Stimulated activated CD8-positive, alpha-beta memory T cell treated with anti-CD3 and anti-CD28 coated beads, Interleukin-4, amount 100 ng/mL, for 48 hours (primary cell): Measurements from ENCODE around the gene USP43.
A peak's percentile ranks its signal among the peaks of the same experiment; 100 is the strongest.

Experiments used
- DNase-seq: peaks from one replicate; pipeline ENCODE4 v3.0.0-alpha.2; 2020

USP43 gene

DNA sequence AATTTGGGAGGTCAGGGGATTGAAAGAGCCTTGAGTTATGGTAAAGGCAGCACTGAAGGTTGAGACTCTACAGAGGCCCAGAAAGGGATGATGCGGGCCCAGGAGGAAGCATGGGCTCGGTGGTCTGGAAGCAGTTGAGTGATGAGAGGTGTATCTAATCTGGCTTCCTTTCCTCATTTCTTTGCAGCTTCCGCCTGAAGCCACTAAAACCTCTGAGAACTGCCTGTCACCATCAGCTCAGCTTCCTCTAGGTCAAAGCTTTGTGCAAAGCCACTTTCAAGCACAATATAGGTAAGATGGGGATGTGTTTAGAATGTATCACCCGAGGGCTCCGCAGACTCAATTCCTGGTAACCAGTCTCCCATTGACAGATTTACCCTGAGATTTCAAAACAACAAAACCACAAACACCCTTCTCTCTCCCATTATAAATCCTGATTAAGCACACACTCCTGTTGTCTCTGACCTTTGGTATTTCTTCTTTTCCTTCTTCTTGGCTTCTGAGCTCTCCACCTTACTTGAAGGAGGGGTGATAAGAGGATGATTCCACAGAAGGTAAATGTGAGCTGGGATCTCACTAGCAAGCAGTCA, 21.2 kb downstream of the USP43 start:
- no peak for DNase-seq

DNA sequence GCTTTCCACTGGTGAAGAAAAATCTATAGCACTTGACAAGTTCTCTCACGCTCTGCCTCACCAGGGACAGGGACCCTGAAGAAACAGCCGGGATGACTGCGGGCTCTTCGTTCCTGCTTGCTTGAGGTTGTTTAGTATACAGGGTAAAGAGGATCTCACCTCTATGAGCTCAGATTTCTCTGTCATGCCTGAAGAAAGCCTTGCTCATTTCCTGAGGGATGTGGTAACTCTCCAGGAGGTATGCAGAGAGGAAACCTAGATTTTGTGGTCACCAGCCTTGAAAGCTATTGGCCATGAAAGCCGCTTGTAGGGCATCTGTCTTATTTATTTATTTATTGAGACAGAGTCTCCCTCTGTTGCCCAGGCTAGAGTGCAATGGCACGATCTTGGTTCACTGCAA, 23.2 kb downstream of the USP43 start:
- DNase-seq = no peak

DNA sequence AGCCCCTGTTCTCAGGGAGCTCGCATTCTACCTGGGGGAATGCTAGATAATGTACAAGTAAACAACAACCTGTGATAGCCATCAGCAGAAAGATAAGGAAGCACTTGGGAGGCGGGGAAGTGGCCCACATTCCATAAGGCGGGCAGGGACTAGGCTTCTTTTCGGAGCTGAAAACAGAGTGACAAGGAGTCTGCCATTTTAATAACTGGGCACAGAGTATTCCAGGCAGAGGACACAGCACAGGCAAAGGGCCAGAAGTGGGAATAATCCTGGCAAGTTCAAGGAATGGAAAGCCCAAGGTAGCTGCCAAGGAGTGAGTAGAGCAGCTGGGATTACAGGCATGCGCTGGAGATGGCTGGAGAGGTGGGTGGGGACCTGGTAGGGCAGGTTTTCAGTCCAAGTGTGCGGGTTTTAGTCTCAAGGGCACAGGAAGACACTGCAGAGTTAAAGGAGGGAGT, 24.3 kb downstream of the USP43 start:
- no peak for DNase-seq

DNA sequence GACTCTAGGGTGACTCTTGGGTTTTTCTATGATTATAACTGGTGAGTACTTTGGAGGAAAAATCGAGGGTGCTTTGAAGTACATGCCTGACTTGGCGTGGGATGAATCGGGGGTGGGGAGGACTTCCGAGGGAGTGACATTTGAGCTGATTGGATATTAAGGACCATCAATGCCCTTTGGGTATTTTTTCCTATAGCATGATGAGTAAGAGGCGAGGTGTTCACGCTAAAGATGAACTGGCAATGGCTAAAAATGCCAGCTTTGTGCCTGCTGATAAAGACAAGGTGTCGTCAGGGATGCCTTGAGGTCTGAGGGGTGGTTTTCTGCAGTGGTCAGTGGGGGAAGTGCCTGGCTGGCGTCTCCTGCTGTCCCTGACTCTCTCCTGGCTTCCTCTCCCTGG, 25.3 kb downstream of the USP43 start:
- no peak for DNase-seq

DNA sequence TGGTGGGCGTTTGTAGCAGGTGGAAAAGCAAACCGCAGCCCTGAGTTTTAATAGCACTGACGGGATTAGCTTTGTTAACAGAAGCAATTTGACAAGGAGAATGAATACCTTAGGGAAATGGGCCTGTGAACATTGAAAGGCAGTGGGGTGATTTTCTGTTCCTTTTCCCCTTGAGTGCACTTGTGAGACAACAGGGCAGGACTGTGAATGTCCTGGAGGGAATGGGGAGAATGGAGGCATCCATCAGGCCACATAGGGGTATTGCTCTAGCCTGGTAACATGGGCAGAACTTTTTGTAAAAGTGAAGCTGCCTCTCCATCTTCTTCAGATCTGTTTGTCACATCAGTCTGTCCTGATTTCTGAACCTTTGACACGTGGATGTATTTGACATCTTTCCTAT, 26.2 kb downstream of the USP43 start:
- DNase-seq = no peak

DNA sequence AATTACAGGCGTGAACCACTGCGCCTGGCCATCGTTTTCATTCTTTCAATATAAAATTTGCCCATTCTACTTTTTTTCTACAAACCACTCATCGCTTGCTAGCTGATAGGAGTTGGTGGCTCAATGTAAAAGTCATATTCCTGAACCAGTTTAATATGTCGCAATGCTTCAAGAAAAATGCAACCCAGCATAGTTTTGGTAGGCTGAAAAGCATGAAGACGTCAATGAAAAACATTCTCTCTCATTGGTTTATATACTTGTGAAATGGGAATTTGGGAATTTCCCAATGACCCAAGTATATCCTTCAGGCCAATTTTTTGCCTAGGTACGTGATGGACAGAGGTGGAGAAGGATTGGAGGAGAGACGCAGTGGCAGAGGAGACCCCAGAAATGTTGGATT, 26.9 kb downstream of the USP43 start:
- no peak for DNase-seq

DNA sequence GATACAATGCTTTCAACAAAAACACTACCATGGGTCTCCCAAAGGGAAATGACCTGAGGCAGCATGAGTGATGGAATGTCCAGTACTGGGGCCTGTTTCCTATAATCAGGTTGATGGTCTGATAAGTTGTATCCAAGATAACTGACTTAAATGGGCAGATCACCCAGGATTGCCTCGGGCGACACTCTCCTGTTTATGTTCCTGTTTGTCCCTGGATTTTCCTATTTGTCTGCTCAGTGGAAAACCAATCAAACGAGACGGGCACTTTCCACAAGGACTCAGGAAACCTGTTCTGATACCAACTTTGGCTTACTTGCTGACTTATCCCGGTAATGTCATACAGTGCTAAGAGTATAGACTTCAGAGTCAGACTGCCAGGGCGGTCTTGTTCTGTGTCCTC, 27.4 kb downstream of the USP43 start:
- DNase-seq = no peak

DNA sequence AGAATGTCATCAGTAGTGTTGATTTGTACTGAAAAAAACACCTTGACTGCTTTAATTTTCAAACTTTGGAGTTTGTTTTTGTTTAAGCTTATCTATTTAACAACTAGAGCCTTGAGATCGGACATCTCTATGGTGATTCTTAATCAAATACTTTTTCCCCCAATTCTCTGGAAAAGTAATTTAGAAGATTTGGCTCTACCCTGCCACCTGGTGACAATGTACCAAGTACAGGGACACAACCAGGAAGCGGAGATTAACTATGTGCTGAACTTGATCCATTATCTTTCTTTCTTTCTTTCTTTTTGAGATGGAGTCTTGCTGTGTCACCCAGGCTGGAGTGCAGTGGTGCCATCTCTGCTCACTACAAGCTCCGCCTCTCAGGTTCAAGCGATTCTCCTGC, 30.8 kb downstream of the USP43 start:
- DNase-seq = no peak

DNA sequence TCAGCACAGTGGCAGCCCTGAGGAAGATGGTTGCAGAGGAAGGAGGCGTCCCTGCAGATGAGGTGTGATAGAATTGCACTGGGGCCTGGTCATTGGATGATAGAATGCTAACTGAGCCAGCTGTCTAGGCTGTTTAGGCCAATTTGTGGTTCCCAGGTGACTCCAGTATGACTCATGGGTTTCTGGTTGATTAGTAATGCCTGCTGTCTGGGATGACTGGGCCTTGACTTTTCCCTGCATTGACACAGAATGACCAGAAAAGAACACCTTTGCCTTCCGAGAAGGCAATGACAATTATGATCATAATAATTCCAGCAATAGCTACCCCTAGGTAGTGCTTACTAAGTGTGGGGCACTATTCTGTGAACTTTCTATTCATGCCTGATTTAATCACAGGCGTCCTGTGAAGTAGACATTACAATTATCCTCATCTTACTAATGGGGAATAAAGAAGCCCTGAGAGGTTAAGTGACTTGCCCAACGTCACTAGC, 31.5 kb downstream of the USP43 start:
- DNase-seq = peak; percentile 25

DNA sequence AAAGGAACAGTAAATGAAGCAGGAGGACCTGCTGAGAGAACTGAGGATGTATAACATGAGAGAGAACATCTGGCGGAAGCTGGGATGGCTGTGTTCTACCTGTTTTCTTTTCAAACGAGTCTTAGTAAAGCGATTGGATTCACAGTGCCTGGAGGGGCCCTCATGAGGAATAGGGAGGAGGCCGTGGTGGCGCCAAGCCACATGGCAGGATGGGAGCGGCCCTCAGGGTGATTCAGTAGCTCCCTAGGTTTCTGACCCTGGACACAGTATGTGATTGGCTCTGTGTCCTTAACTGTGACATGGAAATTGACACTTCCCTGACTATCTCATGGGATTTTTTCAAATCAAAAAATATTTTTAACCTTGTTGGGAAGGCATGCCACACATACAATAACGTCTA, 32.1 kb downstream of the USP43 start:
- DNase-seq = no peak

DNA sequence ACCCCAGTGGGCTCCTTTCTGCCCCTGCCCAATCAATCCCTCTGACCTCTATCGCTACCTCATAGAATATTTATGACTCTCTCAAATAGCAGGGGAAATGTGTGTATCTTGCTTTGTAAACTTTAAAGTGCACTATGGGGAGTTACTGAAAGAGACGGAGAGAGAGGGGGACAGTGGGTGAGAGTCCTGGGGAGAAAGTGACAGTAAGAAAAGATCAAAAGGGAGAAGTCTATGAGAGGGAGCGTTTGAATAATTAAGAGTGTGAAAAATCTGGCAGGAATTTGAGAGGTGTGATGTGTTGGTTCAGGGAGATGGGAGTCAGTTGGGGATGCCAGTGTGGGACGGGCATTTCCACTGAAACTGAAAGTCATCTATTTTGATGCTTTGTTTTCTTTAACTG, 32.6 kb downstream of the USP43 start:
- no peak for DNase-seq

DNA sequence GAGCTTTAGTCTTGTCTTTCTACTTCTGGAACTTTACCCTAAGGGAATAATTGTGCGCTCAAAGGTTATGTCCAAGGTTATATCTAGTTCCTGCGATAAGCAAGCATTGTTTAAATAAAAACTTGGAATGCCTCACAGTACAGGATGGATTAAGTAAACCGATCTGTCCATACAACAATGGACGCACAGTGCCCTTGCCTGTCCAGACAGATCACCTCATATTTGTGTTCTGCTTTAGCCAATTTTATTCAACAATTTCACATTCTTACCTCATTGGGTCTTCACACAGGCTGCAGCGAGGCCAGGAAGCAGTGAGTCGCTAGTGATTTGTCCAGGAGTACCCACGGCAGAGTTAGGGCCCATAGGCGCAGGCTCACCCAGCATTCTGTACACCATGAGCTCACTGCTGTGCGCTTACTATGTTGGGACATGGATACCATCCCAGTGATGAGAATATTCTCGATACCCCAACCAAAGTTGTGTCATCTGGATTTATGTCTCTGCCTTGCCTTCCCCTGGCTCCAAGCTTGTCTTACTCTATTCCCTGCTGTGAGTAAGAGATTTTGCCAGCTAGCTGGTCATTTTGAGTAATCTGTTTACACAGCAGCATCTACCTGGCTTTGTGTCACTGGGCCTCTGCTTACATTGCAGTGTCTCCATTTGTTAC, 39.8 kb downstream of the USP43 start:
- DNase-seq = no peak

DNA sequence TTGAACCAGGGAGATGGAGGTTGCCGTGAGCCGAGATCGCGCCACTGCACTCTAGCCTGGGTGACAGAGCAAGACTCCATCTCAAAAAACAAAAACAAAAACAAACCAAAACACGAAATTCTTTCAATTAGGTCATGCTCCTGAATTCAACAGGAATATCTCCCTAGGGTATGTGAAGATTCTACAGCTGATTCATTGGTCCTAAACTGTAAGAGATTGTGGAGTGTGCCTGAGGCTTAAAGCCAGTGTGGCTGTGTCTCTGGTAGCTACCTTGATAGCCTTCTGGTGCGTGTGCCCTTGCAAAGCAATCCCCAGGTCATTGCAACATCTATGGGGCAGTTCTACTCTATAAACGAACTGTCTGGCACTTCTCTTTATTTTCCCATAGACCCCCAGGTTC, 48.4 kb downstream of the USP43 start:
- no peak for DNase-seq

DNA sequence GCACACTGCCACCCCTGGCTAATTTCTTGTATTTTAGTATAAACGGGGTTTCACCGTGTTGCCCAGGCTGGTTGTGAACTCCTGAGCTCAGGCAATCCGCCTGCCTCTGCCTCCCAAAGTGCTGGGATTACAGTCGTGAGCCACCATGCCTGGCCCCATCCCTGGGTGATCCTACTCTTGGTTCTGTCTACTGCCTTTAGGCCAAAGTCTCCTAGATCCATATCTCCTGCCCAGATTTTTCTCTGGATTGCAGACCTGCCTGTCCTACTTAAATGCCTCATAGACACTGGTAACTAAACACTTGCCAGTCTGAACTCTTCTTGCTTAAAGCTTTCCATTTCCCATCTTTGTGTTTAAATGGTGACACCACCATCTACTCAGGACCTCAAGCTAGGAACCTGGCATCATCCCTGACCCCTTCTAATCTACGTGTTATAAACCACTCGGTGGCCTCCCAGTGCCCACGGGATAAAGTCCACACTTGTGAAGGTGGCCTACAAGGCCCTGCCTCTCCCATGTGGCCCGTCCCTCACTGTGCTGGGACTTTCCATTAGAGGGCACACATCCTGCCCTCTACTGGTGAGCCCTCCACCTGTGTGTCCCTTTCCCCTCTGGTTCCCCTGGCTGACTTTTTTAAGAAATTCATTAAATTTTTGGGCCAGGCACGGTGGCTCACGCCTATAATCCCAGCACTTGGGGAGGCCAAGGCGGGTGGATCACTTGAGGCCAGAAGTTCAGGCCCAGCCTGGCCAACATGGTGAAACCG, 51.1 kb downstream of the USP43 start:
- DNase-seq = no peak

DNA sequence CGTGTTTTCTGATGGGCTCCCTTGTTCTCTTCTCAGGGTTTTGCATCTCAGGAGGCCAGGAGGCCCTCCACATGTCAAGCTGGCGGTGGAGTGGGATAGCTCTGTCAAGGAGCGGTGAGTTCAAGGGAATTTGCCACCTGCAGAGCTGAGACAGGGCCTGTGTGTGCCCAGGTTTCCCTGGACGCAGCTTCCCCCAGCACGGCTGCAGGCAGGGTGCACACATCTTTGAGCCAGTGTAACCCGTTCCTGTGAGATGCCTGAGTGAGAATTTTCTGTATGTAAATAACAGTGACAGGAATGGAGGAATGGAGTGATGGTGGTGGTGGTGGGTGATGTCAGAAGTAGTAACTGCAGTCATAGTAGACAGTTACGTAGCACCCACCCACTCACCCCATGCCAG, 54.8 kb downstream of the USP43 start:
- no peak for DNase-seq

DNA sequence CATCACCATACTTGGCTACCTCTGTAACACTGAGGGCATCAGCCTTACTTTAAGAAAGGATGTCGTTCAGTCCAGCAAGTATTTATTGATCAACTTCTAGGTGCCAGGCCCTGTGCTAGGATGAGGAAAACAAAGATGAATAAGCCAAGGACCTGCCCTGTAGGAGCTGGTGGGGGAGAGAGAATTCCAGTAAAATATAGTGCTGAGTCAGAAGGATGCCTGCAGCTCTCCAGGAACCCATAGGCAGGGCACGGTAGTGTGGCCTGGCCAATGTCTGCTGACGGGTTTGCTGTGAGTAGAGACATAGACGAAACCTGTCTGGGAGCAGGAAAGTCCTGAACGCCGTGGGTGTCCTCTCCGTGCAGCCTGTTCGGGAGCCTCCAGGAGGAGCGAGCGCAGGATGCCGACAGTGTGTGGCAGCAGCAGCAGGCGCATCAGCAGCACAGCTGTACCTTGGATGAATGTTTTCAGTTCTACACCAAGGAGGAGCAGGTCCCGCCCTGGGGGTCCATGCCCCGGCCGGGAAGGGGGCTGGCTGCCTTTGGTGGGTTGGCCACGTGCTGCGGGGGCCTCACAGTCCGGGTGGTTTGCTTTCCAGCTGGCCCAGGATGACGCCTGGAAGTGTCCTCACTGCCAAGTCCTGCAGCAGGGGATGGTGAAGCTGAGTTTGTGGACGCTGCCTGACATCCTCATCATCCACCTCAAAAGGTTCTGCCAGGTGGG, 55.6 kb downstream of the USP43 start:
- no peak for DNase-seq

DNA sequence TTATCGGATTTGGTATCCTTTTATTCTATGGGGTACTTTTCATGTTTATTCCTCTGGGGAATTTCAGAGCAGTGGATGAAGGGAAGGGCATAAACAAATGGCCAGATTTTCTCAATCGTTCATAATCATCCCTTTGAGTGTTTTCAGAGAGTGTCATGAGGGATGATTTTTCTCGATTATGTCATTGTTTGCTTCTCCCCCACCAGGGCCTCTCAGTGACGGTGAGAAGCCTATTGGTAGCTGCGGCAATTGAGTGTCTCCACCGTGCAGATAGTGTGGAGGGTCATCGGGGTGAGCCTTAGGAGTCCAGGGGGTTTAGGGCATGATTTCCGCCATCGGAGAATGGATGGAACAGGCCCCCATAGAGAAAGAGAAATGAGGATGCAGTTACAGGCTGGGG, 57.2 kb downstream of the USP43 start:
- no peak for DNase-seq

DNA sequence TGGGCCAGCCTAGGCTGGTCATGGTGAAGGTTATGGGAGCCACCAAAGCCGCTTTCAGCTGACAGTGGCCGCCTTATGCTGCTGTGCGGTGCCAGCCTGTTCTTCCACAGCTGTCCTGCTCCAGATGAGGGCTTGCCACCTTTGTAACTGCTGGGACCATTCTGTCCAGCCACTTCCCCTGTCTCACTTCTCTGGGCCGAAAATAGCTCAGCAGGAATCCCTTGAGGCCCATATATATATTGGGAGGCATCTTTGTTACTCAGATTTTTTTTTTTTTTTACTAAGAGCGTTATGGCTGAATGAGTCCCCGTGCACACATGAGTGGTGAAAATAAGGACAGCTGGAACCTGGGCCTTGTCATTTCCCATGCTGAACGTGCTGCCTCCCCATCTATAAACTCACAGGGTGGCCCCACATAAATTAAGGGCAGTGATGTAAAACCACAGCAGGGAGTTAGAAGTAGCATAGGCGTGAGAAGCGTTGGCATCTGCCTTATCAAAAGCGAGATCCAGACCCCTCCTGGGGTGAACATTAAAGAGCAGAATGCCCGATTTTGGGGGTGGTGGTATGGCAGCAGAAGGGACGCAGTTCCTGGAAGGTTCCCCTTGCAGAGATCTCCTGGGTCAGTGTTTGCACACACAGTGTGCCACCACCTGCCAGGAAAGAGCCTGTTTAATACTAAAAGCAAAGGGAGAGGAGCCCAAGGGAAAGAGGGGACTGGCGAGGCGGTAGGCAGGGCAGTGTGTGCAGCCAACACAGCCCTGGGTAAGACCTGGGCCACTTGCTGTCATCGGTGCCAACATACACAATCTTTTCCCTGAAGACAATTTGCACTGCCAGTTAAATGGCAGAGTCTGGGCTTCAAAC, 57.8 kb downstream of the USP43 start:
- no peak for DNase-seq

DNA sequence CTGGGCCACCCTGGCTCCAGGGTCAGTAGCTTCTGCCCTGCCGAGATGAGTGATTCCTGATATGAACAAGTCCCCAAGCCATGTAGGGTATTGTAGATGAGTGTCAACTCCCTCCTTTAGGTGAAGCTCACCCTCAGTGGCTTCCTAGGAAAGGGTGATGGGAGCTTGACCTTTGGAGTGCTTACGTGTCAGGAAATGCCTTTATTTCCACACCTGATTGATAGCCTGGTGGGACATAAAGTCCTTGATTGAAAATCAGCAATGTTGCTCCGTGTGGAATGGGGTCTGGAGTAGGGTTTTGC, 58.4 kb downstream of the USP43 start:
- DNase-seq = no peak

DNA sequence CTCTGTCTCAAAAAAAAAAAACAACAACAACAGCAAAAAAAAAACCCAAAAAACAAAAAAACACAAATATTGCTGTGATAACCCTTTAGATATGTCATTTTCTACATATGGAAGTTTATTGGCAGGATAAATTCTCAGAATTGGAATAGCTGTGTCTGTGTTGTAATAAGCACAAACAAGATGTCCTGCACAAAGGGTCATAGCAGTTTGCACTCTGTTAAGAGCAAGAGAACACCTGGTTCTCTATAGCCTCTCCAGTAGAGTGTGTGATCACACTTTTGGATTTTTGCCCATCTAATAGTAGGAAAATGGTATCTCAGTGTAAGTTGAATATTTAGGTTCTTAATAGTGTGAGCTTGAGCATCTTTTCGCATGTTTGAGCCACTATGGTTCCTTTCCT, 60.4 kb downstream of the USP43 start:
- DNase-seq = no peak

DNA sequence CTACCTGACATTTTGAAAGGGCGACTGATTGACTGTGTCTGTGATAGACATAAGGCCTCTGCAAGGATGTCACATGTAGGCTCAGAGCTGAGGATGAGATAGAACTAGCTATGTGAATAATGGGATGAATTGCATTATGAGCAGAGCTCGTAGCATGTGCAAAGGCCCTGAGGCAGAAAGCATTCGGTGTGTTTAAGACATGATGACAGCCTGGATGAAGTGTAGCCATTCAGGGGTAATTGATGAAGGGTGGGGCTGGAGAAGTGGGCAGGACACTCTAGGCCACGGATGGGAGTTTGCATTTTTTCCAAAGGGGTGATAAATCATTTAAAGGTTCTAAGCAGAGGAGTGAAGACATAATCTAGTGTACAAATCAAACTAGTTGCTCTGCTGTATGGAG, 62.6 kb downstream of the USP43 start:
- DNase-seq = no peak

DNA sequence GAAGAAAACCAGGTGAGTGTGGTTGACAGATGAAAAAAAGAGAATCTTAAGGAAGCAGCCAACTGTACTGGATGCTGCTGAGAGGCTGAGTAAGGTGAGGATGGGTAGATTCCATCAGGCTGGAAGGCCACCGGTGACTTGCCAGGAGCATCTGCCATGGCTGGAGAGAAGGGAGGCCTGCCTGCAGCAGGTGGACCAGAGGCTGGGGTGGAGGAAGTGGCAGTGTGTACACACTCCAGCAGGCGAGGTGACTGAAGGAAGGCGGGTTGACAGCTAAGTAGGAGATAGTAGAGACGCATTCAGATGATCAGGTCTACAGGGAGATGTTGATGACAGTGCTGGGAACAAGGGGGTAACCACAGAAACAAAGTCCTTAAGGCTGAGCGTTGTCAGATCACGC, 69.5 kb downstream of the USP43 start:
- DNase-seq = no peak

DNA sequence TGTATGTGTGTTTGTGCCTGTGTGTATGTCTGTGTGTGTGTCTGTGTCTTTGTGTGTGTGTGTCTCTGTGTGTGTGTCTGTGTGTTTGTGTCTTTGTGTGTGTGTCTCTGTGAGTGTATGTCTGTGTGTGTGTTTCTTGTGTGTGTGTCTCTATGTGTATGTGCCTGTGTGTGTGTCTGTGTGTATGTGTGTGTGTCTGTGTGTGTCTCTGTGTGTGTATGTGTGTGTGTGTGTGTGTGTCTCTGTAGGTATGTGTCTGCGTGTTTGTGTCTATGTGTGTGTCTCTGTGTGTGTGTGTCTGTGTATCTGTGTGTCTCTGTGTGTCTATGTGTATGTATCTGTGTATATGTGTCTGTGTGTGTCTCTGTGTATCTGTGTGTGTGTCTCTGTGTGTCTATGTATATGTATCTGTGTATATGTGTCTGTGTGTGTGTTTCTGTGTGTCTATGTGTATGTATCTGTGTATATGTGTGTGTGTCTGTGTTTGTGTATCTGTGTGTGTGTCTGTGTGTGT, 70.2 kb downstream of the USP43 start:
- no peak for DNase-seq
